GM12865 (cell line): ENCODE results near the gene PRPS1L1.

Source experiments
- DNase-seq: peaks from one replicate; pipeline ENCODE4 v3.0.0; 2010; ENCODE audit warnings: low read depth
- H3K4me3 ChIP-seq: 2 replicates; pipeline ENCODE4 v1.5.1; 2011; ENCODE audit warnings: mild to moderate bottlenecking, low read depth, low read length, control low read depth
- CTCF ChIP-seq: IDR thresholded peaks from 2 replicates; pipeline ENCODE4 v1.5.1; 2011; ENCODE audit warnings: low read length, control low read depth, low read depth, inconsistent platforms; ENCODE audit not compliant: insufficient read depth; ENCODE audit errors: missing control alignments

Gene PRPS1L1

GRCh38 chr7:17988141-17988540 is 39.5 kb downstream of the PRPS1L1 start:
- no peak for DNase-seq
- H3K4me3 ChIP-seq = no peak overlapping the region
- TF ChIP-seq CTCF = no peak

DNA sequence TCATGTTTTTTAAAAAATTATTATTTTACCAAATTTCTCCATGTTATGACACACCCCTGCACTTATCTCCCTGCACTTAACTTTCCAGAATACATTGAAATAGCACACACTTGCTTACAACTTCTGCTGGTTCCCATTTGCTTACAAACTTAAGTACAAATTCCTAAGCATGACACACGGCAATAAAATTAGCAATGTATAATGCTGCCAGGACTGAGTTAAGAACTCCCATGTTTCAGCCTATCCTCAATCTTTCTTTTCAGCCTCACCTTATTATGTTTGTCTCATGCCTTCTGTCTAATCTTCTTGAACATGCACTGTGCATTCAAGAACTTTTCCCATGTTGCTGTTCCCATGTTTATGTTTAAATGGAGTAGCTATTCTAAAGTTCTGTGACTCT is 40.8 kb downstream of the PRPS1L1 start:
- no peak for DNase-seq
- TF ChIP-seq CTCF = no peak

GRCh38 chr7:17985473-17986239 is 42.0 kb downstream of the PRPS1L1 start:
- no peak overlapping the region for H3K4me3 ChIP-seq
- DNase-seq = no peak
- no peak for TF ChIP-seq CTCF

More for the DNA sequence above, 40.8 kb downstream of the PRPS1L1 start:
- H3K4me3 ChIP-seq = no peak overlapping the region

- no peak for TF ChIP-seq CTCF
- no peak for DNase-seq
Observed at GRCh38 chr7:17984288-17984687, 43.4 kb downstream of the PRPS1L1 start.

GRCh38 chr7:17983221-17984062 is 44.2 kb downstream of the PRPS1L1 start:
- TF ChIP-seq CTCF = no peak
- DNase-seq = no peak
- no peak overlapping the region for H3K4me3 ChIP-seq

More at GRCh38 chr7:17984288-17984687, 43.4 kb downstream of the PRPS1L1 start:
- no peak overlapping the region for H3K4me3 ChIP-seq

- no peak overlapping the region for H3K4me3 ChIP-seq
- TF ChIP-seq CTCF = no peak
- no peak for DNase-seq
Observed at GRCh38 chr7:17976952-17977351, 50.7 kb downstream of the PRPS1L1 start.
